ENCODE results near the gene ADGRL2. TPM values are rescaled to one million over a fixed set of nuclear protein-coding genes. Genes with fewer than 3 reads are reported as not detected.

The ADGRL2 gene
- total RNA-seq, 1 donor from 2014 or later = 70.8 TPM

GRCh38 chr1:82032068-82032467 lies 231.3 kb downstream of the ADGRL2 start:
- peaks cover 3% of the 10 kb centered on the region for H3K27me3 Mint-ChIP-seq
- no peak for DNase-seq (ENCODE audit: low spot score, unreplicated experiment)
- H3K4me1 Mint-ChIP-seq (ENCODE audit: low read depth) = peaks cover 6% of the 10 kb centered on the region
- no peak overlapping the region for H3K4me3 Mint-ChIP-seq (ENCODE audit: low read depth)
- no peak overlapping the region for H3K27ac Mint-ChIP-seq
- no peaks in the 10 kb centered on the region for H3K36me3 Mint-ChIP-seq (ENCODE audit: insufficient read depth)
- H3K9me3 Mint-ChIP-seq (ENCODE audit: low read depth) = peaks cover 6% of the 10 kb centered on the region
- TF ChIP-seq, protein P1, sequence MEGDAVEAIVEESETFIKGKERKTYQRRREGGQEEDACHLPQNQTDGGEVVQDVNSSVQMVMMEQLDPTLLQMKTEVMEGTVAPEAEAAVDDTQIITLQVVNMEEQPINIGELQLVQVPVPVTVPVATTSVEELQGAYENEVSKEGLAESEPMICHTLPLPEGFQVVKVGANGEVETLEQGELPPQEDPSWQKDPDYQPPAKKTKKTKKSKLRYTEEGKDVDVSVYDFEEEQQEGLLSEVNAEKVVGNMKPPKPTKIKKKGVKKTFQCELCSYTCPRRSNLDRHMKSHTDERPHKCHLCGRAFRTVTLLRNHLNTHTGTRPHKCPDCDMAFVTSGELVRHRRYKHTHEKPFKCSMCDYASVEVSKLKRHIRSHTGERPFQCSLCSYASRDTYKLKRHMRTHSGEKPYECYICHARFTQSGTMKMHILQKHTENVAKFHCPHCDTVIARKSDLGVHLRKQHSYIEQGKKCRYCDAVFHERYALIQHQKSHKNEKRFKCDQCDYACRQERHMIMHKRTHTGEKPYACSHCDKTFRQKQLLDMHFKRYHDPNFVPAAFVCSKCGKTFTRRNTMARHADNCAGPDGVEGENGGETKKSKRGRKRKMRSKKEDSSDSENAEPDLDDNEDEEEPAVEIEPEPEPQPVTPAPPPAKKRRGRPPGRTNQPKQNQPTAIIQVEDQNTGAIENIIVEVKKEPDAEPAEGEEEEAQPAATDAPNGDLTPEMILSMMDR (IDR thresholded peaks at IDR 0.05; ENCODE audit: unreplicated experiment) = no peak

DNA sequence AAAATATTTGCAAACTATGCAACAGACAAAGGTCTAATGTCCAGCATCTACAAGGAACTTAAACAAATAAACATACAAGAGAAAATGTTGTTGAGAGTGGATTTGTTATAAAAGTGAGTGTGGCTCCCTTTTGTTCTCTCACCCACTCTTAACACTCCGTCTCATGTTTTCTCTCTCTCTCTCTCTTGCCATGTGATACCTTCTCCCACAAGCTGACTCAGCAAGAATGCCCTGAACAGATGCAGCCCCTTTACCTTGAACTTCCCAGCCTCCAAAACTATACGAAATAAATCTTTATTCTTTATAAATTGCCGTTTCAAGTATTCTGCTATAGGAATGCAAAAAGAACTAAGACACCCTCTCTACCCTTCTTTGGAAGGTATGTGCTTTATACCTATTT lies 234.1 kb downstream of the ADGRL2 start:
- Mint-ChIP-seq H3K4me3 (ENCODE audit: low read depth) (no peak overlapping the region), H3K27me3 (no peaks in the 10 kb centered on the region), H3K36me3 (ENCODE audit: insufficient read depth) (no peaks in the 10 kb centered on the region), H3K4me1 (ENCODE audit: low read depth) (peaks cover 1% of the 10 kb centered on the region), H3K27ac (no peak overlapping the region), H3K9me3 (ENCODE audit: low read depth) (peaks cover 6% of the 10 kb centered on the region)
- DNase-seq (ENCODE audit: low spot score, unreplicated experiment) = no peak
- TF ChIP-seq, protein P1 (IDR thresholded peaks at IDR 0.05; ENCODE audit: unreplicated experiment) = no peak
